K562 (cell line): Measurements from ENCODE around the gene GNAT3. TPM values are rescaled to one million over a fixed set of nuclear protein-coding genes. Genes with fewer than 3 reads are reported as not detected.

Experiments used
- ATAC-seq: fragments of 200-7000 bp; cut with Tn5 transposase; 3 replicates; pipeline ENCODE4 v1.9.1; 2020; ENCODE audit warnings: moderate library complexity
- BruUV-seq: library from RNA; stranded (reverse); fragments of 400-500 nt; replicated peaks from 2 replicates; lab custom pipeline; 2021; lab: Mats Ljungman, UMichigan
- CTCF ChIA-PET: fragments of 300-600 bp; formaldehyde crosslinking; extraction: SDS; loops from one replicate; lab custom pipeline; 2021; ENCODE audit warnings: low intra/inter-chr PET ratio; lab: Yijun Ruan, JAX
- POLR2A ChIA-PET: fragments of 300-600, 350-650 bp; sonication (Branson Sonifier 250); formaldehyde crosslinking; extraction: SDS; loops from one replicate; lab custom pipeline; 2021; ENCODE audit warnings: antibody characterized with exemption, inconsistent platforms; lab: Yijun Ruan, JAX
- DNase-seq, 4 experiments: peaks; one replicate each; pipeline versions ENCODE4 v3.0.0 to v3.0.0-alpha.2; 2011 to 2018; ENCODE audit warnings: low spot score in 3 of 4, mixed read lengths in 3 of 4; ENCODE audit errors: extremely low read depth in 1 of 4
- FAIRE-seq: peaks from 2 replicates; lab custom pipeline; 2011; peaks lifted over from hg19 to GRCh38; lab: Jason Lieb, UNC
- H2AFZ ChIP-seq: 2 replicates; pipeline ENCODE4 v1.6.0; 2011; ENCODE audit warnings: low read depth, low read length, control low read depth, inconsistent platforms
- H3K27ac ChIP-seq: fragments of 200-600 bp; 3 replicates; pipeline ENCODE4 v1.8.0; 2011; ENCODE audit warnings: low read depth, mild to moderate bottlenecking, control low read depth, inconsistent platforms, low read length, moderate library complexity, mixed read lengths; ENCODE audit errors: extremely low read depth
- H3K27me3 ChIP-seq, 2 experiments: fragments of 300-600 bp in 1 of 2; 2 replicates in 1 of 2; 3 replicates in 1 of 2; pipeline versions ENCODE4 v1.6.0 to v1.8.0; 2011; ENCODE audit warnings: inconsistent platforms in 2 of 2, low read length in 2 of 2, mild to moderate bottlenecking in 1 of 2, mixed read lengths in 1 of 2, moderate library complexity in 1 of 2; ENCODE audit not compliant: control insufficient read depth in 2 of 2, insufficient read depth in 2 of 2
- H3K36me3 ChIP-seq: fragments of 300-600 bp; 3 replicates; pipeline ENCODE4 v1.8.0; 2011; ENCODE audit warnings: mild to moderate bottlenecking, low read length, inconsistent platforms; ENCODE audit not compliant: control insufficient read depth, insufficient read depth
- H3K4me1 ChIP-seq, 2 experiments: fragments of 200-600 bp in 1 of 2; replicated peaks in 1 of 2; 2 replicates in 1 of 2; 3 replicates in 1 of 2; pipeline versions ENCODE4 v1.5.1 to v1.8.0; 2011; ENCODE audit warnings: inconsistent platforms in 2 of 2, low read length in 2 of 2, mild to moderate bottlenecking in 1 of 2, mixed read lengths in 1 of 2, moderate library complexity in 1 of 2; ENCODE audit not compliant: control insufficient read depth in 2 of 2, insufficient read depth in 2 of 2
- H3K4me2 ChIP-seq: 2 replicates; pipeline ENCODE4 v1.6.1; 2011; ENCODE audit warnings: low read length, control low read depth, inconsistent platforms, mixed read lengths; ENCODE audit not compliant: insufficient read depth
- H3K4me3 ChIP-seq: fragments of 200-600 bp; sonication (generic), shearing (Covaris generic); 2 replicates; pipeline ENCODE4 v1.5.1; 2016; ENCODE audit warnings: control low read depth, inconsistent platforms
- H3K79me2 ChIP-seq: fragments of 200-600 bp; 3 replicates; pipeline ENCODE4 v1.8.0; 2011; ENCODE audit warnings: low read length, inconsistent platforms; ENCODE audit not compliant: control insufficient read depth, insufficient read depth
- H3K9ac ChIP-seq, 2 experiments: 2 replicates each; pipeline versions ENCODE4 v1.6.0 to v1.6.1; 2011; ENCODE audit warnings: low read depth in 2 of 2, low read length in 2 of 2, control low read depth in 1 of 2, inconsistent platforms in 1 of 2, mild to moderate bottlenecking in 1 of 2, mixed read lengths in 1 of 2; ENCODE audit not compliant: insufficient read depth in 1 of 2
- H3K9me1 ChIP-seq: one replicate; pipeline ENCODE4 v1.6.0; 2011; ENCODE audit warnings: inconsistent platforms, mild to moderate bottlenecking, low read length, moderate library complexity; ENCODE audit not compliant: control insufficient read depth, insufficient read depth
- H3K9me3 ChIP-seq: replicated peaks from 2 replicates; pipeline ENCODE4 v1.5.1; 2011; ENCODE audit warnings: low read depth, low read length, inconsistent platforms; ENCODE audit not compliant: control insufficient read depth, insufficient read depth
- H4K20me1 ChIP-seq: replicated peaks from 2 replicates; pipeline ENCODE4 v1.6.1; 2011; ENCODE audit warnings: low read length, inconsistent platforms, mixed read lengths; ENCODE audit not compliant: control insufficient read depth, insufficient read depth
- ARHGAP35 ChIP-seq: fragments of 450-650 bp; IDR thresholded peaks from 2 replicates; pipeline ENCODE4 v1.6.1; 2018; ENCODE audit not compliant: partially characterized antibody
- ARID1B ChIP-seq: fragments of 450-650 bp; IDR thresholded peaks from 2 replicates; pipeline ENCODE4 v1.6.1; 2016; ENCODE audit warnings: antibody characterized with exemption, mild to moderate bottlenecking, inconsistent platforms
- DDX20 ChIP-seq: fragments of 450-650 bp; IDR thresholded peaks from 2 replicates; pipeline ENCODE4 v1.6.1; 2016; ENCODE audit warnings: missing genetic modification characterization, low read depth, mild to moderate bottlenecking, missing compliant biosample characterization, moderate library complexity
- HDAC1 ChIP-seq, 2 experiments: fragments of 450-650 bp; IDR thresholded peaks; 2 replicates each; pipeline ENCODE4 v1.6.1; 2016 to 2017; ENCODE audit warnings: inconsistent platforms in 1 of 2, mild to moderate bottlenecking in 1 of 2, moderate library complexity in 1 of 2
- KDM1A ChIP-seq, 2 experiments: fragments of 450-650 bp; IDR thresholded peaks; 2 replicates each; pipeline ENCODE4 v1.6.1; 2016; ENCODE audit warnings: mild to moderate bottlenecking in 2 of 2
- MEF2A ChIP-seq: IDR thresholded peaks from 2 replicates; pipeline ENCODE4 v1.6.1; 2011; ENCODE audit warnings: low read depth, mild to moderate bottlenecking, low read length, moderate library complexity; ENCODE audit not compliant: control insufficient read depth
- POLR2A ChIP-seq: fragments of 450-650 bp; conservative IDR thresholded peaks from 2 replicates; pipeline ENCODE4 v1.6.1; 2016
- RBM14 ChIP-seq: fragments of 200-400 bp; formaldehyde crosslinking; IDR thresholded peaks from 2 replicates; pipeline ENCODE4 v1.6.1; 2018; ENCODE audit warnings: low read depth, mild to moderate bottlenecking, low read length, moderate library complexity, borderline replicate concordance; ENCODE audit not compliant: insufficient read depth
- SMAD2 ChIP-seq: fragments of 150-350 bp; IDR thresholded peaks from 2 replicates; pipeline ENCODE4 v1.6.1; 2014; ENCODE audit warnings: low read depth, mild to moderate bottlenecking, low read length
- SMARCA4 ChIP-seq: fragments of 450-650 bp; IDR thresholded peaks from 2 replicates; pipeline ENCODE4 v1.6.1; 2016
- SP2 ChIP-seq: IDR thresholded peaks from 2 replicates; pipeline ENCODE4 v1.6.1; 2011; ENCODE audit warnings: mild to moderate bottlenecking, low read depth, low read length, moderate library complexity; ENCODE audit not compliant: poor library complexity, severe bottlenecking; ENCODE audit errors: extremely low read depth
- ZFP30 ChIP-seq: fragments of 250-450 bp; sonication (Bioruptor Pico); IDR thresholded peaks from 2 replicates; pipeline ENCODE4 v1.8.0; 2022; ENCODE audit warnings: moderate library complexity, mild to moderate bottlenecking, inconsistent platforms, borderline replicate concordance
- ZNF174 ChIP-seq: fragments of 250-450 bp; sonication (Bioruptor Pico); IDR thresholded peaks from 2 replicates; pipeline ENCODE4 v1.4.0; 2020; ENCODE audit warnings: mild to moderate bottlenecking
- ZNF282 ChIP-seq: sonication (generic); formaldehyde crosslinking; IDR thresholded peaks from 2 replicates; pipeline ENCODE4 v1.8.1; 2023; ENCODE audit warnings: missing genetic modification reagents
- WGBS: fragments of 100-300 bp; shearing (Covaris generic); methylation state at CpG from one replicate; pipeline ENCODE4 v1.1.6; 2016; ENCODE audit warnings: low coverage, mixed read lengths; ENCODE audit not compliant: insufficient coverage; ENCODE audit errors: missing lambda C conversion rate; 5-methylcytosine and 5-hydroxymethylcytosine counted together
- in situ Hi-C: fragments of 300-500 bp; cut with MboI; formaldehyde crosslinking; loops from 4 replicates; pipeline ENCODE4 v1.15.0; 2018; ENCODE audit warnings: inconsistent platforms, mixed read lengths
- intact Hi-C: fragments of 100-400 bp; cut with micrococcal nuclease; formaldehyde crosslinking; loops from 2 replicates; pipeline ENCODE4 v1.14.2; 2022
- polyA plus RNA-seq, 8 experiments: library from polyadenylated mRNA; depleted of rRNA in 4 of 8; stranded (reverse) in 5 of 8; unstranded in 3 of 8; fragments of >200 nt; fragmentation: Nextera tagmentation in 2 of 8; fragmentation: Illumina TruSeq in 1 of 8; extraction: Ambion mirVana in 2 of 8; extraction: Trizol in 1 of 8; gene quantifications; 2 replicates each; pipeline versions ENCODE4 v1.2.1 to v1.2.3, GENCODE V29; 2011 to 2014; ENCODE audit warnings: inconsistent platforms in 1 of 8, missing spikeins in 1 of 8
- total RNA-seq, 7 experiments: library from RNA; depleted of rRNA in 6 of 7; stranded (reverse); fragments of >200 nt in 6 of 7; fragmentation: Illumina TruSeq in 2 of 7; extraction: Trizol in 2 of 7; gene quantifications; 2 replicates each; pipeline versions ENCODE4 v1.2.1 to v1.2.3, GENCODE V29; 2011 to 2021; ENCODE audit warnings: low replicate concordance in 1 of 7
- TF ChIP-seq, protein P1 (sequence below): fragments of 450-650 bp; formaldehyde crosslinking; IDR thresholded peaks from 2 replicates; pipeline ENCODE4 v1.4.0; 2020; ENCODE audit warnings: mild to moderate bottlenecking, moderate library complexity

Gene GNAT3
- total and polyA plus RNA-seq, 9 of the 15 experiments (the other 6 are each of a cell fraction or from before 2014, with no cell fraction given) = not detected

DNA sequence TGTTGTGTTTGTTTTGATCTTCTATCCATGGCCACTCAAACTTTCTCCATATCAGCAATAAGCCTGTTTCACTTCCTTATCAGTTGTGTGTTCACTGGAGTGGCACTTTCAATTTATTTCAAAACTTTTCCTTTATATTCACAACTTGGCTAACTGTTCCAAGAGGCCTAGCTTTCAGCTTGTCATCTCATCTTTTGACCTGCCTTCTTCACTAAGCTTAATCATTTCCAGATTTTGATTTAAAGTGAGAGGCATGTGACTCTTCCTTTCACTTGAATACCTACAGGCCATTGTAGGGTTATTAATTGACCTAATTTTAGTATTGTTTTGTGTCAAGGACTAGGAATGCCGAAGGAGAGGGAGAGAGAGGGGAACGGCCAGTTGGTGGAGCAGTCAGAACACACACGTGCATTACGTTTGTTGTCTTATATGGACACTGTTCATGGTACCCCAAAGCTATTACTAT is 5.5 kb upstream of the GNAT3 start:
- no peak for FAIRE-seq
- POLR2A ChIA-PET = interaction anchor here (0.6 kb wide), 1 partner anchor 83 kb away, joined by 5 read pairs; no protein-coding TSS in a partner anchor

More for the DNA sequence above, 5.5 kb upstream of the GNAT3 start:
- no peak for ATAC-seq
- BruUV-seq = no TSS peak
- no peak overlapping the region for H3K27ac ChIP-seq
- TF ChIP-seq DDX20 (tag) (no peak), RBM14 (no peak), ZNF282 (CRISPR knock-in tag) (no peak), MEF2A (no peak), POLR2A (no peak), ZFP30 (no peak), SMAD2 (no peak), ARID1B (no peak), ARHGAP35 (no peak), ZNF174 (CRISPR knock-in tag) (no peak), SP2 (no peak), KDM1A (IDR thresholded peaks at IDR 0.05) (no peak), SMARCA4 (no peak), HDAC1 (IDR thresholded peaks at IDR 0.05) (no peak)
- TF ChIP-seq, protein P1, sequence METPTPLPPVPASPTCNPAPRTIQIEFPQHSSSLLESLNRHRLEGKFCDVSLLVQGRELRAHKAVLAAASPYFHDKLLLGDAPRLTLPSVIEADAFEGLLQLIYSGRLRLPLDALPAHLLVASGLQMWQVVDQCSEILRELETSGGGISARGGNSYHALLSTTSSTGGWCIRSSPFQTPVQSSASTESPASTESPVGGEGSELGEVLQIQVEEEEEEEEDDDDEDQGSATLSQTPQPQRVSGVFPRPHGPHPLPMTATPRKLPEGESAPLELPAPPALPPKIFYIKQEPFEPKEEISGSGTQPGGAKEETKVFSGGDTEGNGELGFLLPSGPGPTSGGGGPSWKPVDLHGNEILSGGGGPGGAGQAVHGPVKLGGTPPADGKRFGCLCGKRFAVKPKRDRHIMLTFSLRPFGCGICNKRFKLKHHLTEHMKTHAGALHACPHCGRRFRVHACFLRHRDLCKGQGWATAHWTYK (CRISPR knock-in tag) = no peak
- in situ Hi-C loops (no loop called here), intact Hi-C loops (no loop called here)
- H3K4me1 ChIP-seq = no peaks in the 10 kb centered on the region
- H4K20me1 ChIP-seq = no peaks in the 10 kb centered on the region
- 0% methylated on average over 4 of the region's 4 CpGs for WGBS
- DNase-seq = no peak
- no peak overlapping the region for H2AFZ ChIP-seq
- no peaks in the 10 kb centered on the region for H3K36me3 ChIP-seq
- H3K9me3 ChIP-seq = no peaks in the 10 kb centered on the region
- H3K4me2 ChIP-seq = no peak overlapping the region
- no peak overlapping the region for H3K4me3 ChIP-seq
- no peaks in the 10 kb centered on the region for H3K79me2 ChIP-seq
- H3K9me1 ChIP-seq = no peaks in the 10 kb centered on the region
- CTCF ChIA-PET = no interaction called here
- H3K9ac ChIP-seq = no peak overlapping the region
- no peaks in the 10 kb centered on the region for H3K27me3 ChIP-seq
